Uterus (tissue), 2 donors: ENCODE measurements around the gene STRN.

ENCODE experiments used
- POLR2A ChIP-seq, 2 donors: fragments of 450-650 bp; IDR thresholded peaks; one replicate each; pipeline ENCODE4 v1.6.1; 2016; ENCODE audit warnings: antibody characterized with exemption in 2 of 2, mild to moderate bottlenecking in 1 of 2, moderate library complexity in 1 of 2
- TF ChIP-seq, protein P1 (sequence below), 4 experiments: fragments of 200-600 bp in 2 of 4; fragments of 450-650 bp in 2 of 4; sonication (generic) in 2 of 4; IDR thresholded peaks; one replicate each; pipeline ENCODE4 v1.5.1; 2016 to 2019; ENCODE audit warnings: antibody characterized with exemption in 4 of 4, mild to moderate bottlenecking in 2 of 4, moderate library complexity in 1 of 4

DNA sequence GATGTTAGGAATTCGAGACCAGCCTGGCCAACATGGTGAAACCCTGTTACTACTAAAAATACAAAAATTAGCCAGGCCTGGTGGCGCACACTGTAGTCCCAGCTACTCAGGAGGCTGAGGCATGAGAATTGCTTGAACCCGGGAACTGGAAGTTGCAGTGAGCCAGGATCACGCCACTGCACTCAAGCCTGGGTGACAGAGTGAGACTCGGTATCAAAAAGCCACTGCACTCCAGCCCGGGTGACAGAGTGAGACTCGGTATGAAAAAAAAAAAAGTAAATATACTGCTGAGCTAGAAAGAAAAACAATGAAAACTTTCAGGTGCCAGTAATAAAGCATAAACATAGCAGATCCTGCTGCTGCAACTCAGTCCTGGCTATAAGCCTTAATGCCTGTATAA is 73.5 kb downstream of the STRN start:
- TF ChIP-seq, protein P1, sequence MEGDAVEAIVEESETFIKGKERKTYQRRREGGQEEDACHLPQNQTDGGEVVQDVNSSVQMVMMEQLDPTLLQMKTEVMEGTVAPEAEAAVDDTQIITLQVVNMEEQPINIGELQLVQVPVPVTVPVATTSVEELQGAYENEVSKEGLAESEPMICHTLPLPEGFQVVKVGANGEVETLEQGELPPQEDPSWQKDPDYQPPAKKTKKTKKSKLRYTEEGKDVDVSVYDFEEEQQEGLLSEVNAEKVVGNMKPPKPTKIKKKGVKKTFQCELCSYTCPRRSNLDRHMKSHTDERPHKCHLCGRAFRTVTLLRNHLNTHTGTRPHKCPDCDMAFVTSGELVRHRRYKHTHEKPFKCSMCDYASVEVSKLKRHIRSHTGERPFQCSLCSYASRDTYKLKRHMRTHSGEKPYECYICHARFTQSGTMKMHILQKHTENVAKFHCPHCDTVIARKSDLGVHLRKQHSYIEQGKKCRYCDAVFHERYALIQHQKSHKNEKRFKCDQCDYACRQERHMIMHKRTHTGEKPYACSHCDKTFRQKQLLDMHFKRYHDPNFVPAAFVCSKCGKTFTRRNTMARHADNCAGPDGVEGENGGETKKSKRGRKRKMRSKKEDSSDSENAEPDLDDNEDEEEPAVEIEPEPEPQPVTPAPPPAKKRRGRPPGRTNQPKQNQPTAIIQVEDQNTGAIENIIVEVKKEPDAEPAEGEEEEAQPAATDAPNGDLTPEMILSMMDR (IDR thresholded peaks at IDR 0.05): no peak
- no peak for TF ChIP-seq POLR2A (IDR thresholded peaks at IDR 0.05)
